Islet of Langerhans (tissue), 1 donor: Measurements from ENCODE around the gene NACC2.

Experiments
- FAIRE-seq: peaks from one replicate; lab custom pipeline; 2011; peaks lifted over from hg19 to GRCh38; lab: Jason Lieb, UNC

The NACC2 gene

DNA sequence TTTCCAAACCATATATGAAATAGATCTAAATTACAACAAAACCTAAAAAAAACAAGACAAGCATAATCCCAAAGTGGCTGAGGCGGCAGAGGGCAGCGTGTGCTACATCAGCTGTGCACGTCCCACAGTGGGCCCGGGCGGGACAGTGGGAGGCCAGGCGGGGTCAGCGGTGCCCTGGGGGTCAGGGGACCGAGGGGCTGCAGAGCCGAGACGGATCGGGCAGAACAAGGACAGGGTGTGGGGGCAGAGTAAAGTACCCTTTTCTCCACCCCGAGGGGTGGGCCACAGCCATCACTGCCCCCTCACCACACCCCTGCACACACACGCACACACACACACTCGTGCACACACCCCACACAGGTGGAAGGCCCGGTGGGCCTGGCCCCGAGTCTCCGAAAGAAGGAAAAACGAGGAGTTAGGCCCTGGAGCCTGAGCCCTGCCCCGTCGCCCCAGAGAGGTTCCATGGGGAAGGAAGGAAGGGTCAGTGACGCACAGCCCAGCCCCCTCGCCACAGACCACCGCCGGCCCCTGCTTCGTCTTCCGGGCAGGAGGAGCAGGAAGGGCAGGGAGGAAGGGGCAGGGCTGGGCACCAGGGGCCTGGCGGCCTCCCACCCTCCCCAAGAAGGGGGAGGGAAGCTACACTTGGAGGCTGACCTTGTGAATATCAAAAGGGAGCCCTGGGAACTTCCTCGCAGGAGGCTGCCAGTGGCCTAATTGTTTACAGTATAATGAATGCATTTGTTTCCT, 84.3 kb downstream of the NACC2 start:
- no peak for FAIRE-seq

DNA sequence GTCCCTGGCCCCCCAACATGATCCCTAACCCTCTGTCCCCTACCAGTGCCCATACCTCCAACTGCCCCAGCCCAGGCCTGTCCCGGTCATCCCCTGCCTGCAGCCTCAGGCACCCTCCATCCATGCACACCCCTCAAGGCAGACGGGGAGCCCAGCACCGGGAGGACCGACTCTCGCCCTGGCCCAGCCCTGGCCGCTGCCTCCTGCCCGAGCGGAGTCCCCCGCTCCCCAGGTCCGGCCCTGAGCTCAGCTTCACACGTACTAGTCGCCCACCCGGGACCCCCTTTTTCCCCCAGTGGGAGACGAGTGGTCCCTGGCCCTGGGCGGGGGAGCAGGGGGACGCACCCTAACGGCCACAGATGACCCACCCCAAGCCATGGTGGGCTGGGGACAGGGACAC, 84.9 kb downstream of the NACC2 start:
- FAIRE-seq = no peak

DNA sequence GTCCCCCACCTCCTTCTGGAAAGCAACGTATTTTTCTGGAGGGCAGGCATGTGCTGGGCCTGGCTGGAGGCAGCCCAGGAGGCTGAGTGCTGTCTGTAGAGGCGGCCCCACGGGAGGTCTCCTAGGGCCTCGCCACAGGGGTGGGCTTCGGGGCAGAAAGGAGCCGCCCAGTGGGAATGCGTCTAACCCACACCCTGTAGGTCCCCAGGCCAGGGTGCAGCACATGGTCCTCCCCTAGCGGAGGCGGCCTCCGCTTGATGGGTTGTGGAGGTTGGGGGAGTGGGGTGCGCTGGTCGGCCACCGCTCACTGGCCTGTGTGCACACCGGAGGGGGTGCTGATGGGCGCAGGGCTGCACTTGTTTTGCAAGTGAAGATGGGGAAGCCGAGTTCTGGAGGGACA, 85.6 kb downstream of the NACC2 start:
- FAIRE-seq = no peak

GRCh38 chr9:136008693-136008997, 86.4 kb downstream of the NACC2 start:
- no peak for FAIRE-seq

DNA sequence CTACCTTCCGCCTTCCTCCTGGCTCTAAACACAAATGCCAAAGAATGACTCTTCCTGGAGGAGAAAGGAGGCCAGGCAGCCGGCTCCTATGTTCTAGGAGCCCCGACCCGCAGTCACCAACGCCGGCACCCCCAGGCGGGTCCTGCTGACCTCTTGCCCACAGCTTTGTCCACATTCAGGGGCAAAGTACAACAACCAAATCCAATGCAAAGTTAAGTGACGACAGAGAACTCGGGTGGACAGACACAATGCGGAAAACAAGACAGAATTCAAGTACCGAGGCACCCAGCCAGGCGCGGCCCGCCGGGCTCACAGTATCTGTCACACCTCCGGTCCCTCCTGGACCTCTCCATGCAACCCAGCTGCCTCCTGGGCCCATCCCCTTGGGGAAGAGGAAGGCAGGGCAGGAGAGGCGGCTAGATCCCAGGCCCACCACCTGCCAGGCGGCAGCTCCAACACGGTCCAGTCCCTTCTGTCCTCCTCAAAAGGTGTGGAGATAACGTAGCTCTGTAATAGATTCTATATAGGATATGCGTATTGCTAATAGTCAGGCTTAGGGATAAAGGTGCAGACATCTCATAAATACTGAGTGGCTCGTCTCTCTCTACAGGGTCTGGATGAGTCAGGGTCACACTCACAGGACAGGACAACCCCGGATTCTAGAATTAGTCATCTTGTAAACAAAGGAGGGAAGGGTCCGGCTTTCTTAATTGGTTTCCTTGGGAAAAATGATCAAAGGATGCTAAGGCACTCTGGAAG, 87.0 kb downstream of the NACC2 start:
- FAIRE-seq = no peak

GRCh38 chr9:136007276-136007933, 87.7 kb downstream of the NACC2 start:
- no peak for FAIRE-seq

- FAIRE-seq = no peak
Observed at GRCh38 chr9:136006169-136006568, 88.9 kb downstream of the NACC2 start.

DNA sequence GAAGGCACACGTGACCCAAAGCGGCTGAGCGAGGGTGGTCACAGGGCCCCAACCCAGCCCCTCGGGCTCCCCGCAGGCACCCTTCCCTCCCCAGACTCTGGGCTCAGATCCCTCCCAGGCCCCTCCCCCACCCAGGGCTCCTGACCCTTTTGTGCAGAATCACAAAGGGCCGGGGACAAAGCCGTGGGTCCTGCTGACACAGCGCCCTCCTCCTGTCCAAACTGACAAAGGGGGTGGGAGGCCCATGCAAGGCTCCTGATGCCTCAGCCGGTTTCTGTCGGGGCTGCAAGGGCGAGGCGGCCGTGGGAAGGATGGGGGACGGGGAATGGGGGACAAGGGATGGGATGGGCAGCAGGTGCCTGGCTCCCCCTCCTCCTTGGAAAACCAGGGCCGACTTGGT, 90.4 kb downstream of the NACC2 start:
- FAIRE-seq = no peak

- FAIRE-seq = no peak
Observed at GRCh38 chr9:136004219-136004618, 90.9 kb downstream of the NACC2 start.

GRCh38 chr9:136003411-136004218, 91.5 kb downstream of the NACC2 start:
- FAIRE-seq = no peak

- no peak for FAIRE-seq
Observed at GRCh38 chr9:136002881-136003280, 92.2 kb downstream of the NACC2 start.

DNA sequence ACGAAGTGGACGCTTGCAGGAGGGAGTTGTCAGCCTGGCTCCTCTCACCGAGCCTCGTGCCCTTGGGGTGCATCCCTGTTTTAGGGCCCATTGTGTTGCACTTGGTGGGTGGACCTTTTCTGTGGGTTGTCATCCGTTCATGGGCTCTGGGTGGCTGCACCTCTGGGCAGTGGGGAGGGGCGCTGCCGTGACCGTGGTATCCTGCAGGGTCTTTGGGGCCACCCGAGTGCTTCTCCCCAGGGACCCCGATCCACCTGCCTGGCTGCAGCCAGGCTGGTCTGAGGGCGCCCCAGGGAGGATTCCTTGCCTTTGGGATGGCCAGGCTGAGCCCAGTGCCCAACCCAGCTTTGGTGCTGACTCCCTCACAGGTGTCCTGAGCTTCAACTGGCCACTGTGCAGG, 92.9 kb downstream of the NACC2 start:
- FAIRE-seq = no peak

DNA sequence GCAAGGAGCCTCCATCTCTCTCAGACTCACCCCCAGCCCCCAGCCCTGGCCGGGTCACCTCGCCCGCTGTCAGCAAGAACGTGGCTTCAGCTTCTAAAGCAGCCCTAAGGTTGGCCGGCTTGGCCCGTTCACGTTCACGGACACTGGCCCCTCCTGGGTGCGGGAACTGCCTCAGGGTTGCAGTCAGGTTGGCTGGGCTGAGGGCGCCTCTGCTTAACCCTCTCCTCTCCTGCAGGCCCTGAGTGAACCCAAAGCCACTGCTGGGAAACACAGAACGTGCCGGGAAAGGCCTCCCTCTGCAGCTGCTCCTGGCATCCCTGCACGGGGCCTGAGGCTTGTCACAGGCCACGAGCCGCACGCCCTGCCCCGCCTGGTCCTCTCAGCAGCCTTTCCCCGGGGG, 93.9 kb downstream of the NACC2 start:
- FAIRE-seq = no peak

DNA sequence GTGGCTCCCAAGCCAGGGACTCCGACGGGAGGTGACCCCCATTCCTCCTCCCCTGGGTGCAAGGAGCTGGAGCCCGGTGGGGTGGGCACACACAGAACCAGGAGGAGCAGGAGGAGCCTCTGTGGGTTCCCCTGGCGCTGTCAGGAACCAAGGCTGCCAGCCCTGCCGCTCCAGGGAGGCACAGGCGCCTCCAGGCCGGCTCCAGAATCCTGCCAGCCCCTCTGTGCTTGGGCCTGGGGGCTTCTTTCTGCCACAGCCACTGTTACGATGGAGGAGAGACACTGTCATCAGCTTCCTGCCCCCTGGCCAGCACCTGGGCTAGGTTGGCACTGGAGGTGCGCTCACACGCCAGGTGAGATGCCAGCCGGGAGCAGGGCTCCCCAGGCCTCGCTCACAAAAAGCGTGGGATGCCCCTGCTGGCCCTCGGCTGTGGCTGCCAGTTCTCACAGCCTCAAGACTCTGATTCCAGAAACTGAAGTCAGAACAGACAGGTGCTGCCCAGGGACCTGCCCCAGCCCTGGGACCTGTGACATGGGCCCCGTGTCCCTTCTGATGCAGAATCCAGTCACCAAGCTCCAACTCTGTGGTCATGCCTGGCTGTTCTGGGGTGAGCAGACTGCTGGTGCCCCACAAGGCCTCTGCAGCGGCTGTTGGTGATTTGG, 96.5 kb downstream of the NACC2 start:
- FAIRE-seq = no peak

DNA sequence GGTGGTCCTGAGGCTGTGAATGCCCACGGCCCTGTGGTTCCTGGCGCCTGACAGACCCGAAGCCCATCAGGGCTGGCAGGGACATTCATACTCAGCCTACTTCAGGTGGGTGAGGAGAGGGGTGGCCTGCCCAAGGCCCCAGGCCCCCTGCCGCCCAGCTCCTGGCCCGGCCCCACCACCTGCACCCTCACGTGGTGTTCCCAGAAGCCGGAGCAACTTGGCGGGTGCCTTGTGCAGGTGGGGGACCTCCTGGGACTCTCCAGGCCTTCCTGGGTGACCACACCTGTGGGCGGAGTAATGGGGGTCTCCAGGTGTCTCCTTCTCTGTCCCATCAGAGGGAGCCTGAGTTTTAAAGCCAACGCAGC, 97.1 kb downstream of the NACC2 start:
- no peak for FAIRE-seq

GRCh38 chr9:135997090-135998015, 97.7 kb downstream of the NACC2 start:
- FAIRE-seq = no peak

DNA sequence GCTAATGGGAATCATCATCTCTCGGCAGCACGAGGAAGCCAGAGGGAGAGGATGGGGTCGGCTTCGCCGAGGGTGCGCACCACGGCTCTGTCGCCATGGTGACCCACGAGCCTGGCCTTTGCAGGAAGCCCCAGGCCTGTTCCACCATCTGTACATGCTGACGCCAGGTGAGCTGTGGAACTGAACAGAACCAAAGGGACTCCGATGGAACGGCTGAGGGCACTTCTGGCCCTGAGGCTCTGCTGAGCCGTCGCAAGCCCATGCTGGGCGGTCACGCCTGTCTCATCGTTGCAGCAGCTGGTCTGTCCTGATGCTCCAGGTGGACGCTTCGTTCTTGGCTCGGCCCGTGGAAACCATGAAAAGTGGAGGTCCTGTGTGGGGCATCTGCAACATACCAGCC, 99.3 kb downstream of the NACC2 start:
- FAIRE-seq = no peak

DNA sequence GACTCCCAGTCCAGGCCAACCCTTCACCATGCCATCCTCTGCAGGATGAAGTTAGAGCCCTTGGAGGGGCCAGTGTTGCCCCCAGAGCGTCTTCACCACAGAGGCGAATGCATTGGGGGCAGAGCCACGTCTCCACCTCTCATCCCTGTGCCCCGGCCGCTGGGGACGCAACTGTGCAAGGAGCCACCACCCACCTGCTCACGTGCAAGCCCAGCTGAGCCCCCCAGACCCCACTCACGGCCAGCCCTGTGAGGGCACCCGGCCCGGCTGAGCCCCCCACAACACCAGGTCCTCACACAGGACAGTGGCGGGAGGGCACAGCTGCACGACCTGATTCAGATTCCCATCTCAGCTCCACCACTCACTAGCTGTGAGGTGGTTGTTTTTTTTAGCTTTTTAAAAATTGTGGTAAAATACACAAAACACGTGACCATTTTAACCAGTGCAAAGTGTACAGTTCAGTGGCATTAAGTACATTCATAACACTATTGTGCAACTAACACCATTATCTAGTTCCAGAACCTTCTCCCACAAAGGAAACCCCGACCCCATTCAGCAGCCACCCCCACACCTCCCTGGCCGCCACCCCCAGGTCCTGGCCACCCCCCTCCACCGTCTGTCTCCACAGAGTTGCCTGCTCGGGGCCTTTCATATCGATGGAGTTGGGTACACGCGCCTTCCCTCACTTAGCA, 100.4 kb downstream of the NACC2 start:
- FAIRE-seq = no peak

GRCh38 chr9:135993765-135994500, 101.2 kb downstream of the NACC2 start:
- FAIRE-seq = no peak

DNA sequence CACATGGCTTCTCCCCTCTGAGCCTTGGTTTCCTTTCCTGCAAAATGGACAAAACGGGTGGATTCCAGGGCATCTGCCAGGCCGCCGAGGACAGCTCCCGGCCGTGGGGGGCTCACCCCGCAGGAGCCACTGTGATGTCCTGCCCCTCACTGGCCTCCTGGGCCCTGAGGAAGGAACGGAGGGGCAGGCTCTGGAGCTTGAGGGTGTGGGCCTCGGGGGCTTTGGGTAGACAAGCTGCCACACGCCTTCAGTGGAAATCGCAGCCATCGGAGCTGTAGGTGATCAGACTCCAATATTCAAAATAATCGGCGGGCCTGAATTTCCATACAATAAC, 101.7 kb downstream of the NACC2 start:
- no peak for FAIRE-seq
